Dermis microvascular lymphatic vessel endothelial cell (primary cell): Measurements from ENCODE around the gene TMTC3. TPM values are rescaled to one million over a fixed set of nuclear protein-coding genes. Genes with fewer than 3 reads are reported as not detected.
A peak's percentile ranks its signal among the peaks of the same experiment; 100 is the strongest.

ENCODE experiments used
- DNase-seq, 2 donors: peaks; one replicate each; pipeline versions ENCODE4 v3.0.0 to v3.0.0-alpha.2; 2010; ENCODE audit warnings: low read depth in 2 of 2
- total RNA-seq: library from RNA; depleted of rRNA; stranded (reverse); fragments of >200 nt; gene quantifications from 2 replicates; pipeline ENCODE4 v1.2.1, GENCODE V29; 2014

Gene TMTC3
- total RNA-seq, 1 donor from 2014 or later, result 20.4 TPM

- DNase-seq, result no peak
Observed at GRCh38 chr12:88223519-88223918, 81.4 kb downstream of the TMTC3 start.

GRCh38 chr12:88225776-88226175, 83.7 kb downstream of the TMTC3 start:
- DNase-seq, result no peak

GRCh38 chr12:88227263-88227662, 85.2 kb downstream of the TMTC3 start:
- DNase-seq, result no peak

GRCh38 chr12:88227871-88228270, 85.8 kb downstream of the TMTC3 start:
- DNase-seq, result no peak

GRCh38 chr12:88228720-88229119, 86.6 kb downstream of the TMTC3 start:
- DNase-seq, result no peak

- DNase-seq, result no peak
Observed at GRCh38 chr12:88230271-88230670, 88.2 kb downstream of the TMTC3 start.

- no peak for DNase-seq
Observed at GRCh38 chr12:88235183-88235833, 93.2 kb downstream of the TMTC3 start.

GRCh38 chr12:88237954-88238353, 95.8 kb downstream of the TMTC3 start:
- peak in 1 of 2 donors; percentile 34 for DNase-seq

- DNase-seq, result no peak
Observed at GRCh38 chr12:88238406-88238805, 96.3 kb downstream of the TMTC3 start.

GRCh38 chr12:88241862-88242570, 99.9 kb downstream of the TMTC3 start:
- DNase-seq, result peak in 1 of 2 donors; percentile 82

GRCh38 chr12:88242571-88242925, 100.4 kb downstream of the TMTC3 start:
- no peak for DNase-seq

GRCh38 chr12:88242939-88243338, 100.8 kb downstream of the TMTC3 start:
- DNase-seq, result no peak

- no peak for DNase-seq
Observed at GRCh38 chr12:88243982-88244381, 101.9 kb downstream of the TMTC3 start.

GRCh38 chr12:88245905-88246304, 103.8 kb downstream of the TMTC3 start:
- no peak for DNase-seq

- peak in 1 of 2 donors; percentile 18 for DNase-seq
Observed at GRCh38 chr12:88247241-88247643, 105.1 kb downstream of the TMTC3 start.

- no peak for DNase-seq
Observed at GRCh38 chr12:88248606-88249005, 106.5 kb downstream of the TMTC3 start.

Other genes with a start within 250 kb of the TMTC3 start
- gene C12orf50, start 112.9 kb upstream of the TMTC3 start, total RNA-seq, result under 0.01 TPM in 1 of 2 replicates, not detected in the other
- 2.8 and 6.2 TPM in 2 replicates for gene CEP290, start 219 bp upstream of the TMTC3 start, total RNA-seq